ENCODE data around the gene SEM1. TPM values are rescaled to one million over a fixed set of nuclear protein-coding genes. Genes with fewer than 3 reads are reported as not detected.
"Not testable (repeated sequence)": the region's sequence is repeated elsewhere in the genome, so short reads cannot be mapped to it uniquely, and the experiment has no call there.

Gene SEM1
- total and polyA plus RNA-seq, 12 donors, result 41.4 to 176 (median 53.8) TPM

- no peak for TF ChIP-seq CTCF (IDR thresholded peaks at IDR 0.05)
- no peaks in the 10 kb centered on the region for H3K9me3 ChIP-seq
- WGBS, 2 donors, result 33 to 44% methylated on average over 4 of the region's 4 CpGs
- no peaks in the 10 kb centered on the region for H3K36me3 ChIP-seq
- DNase-seq (no peak), ATAC-seq (no peak)
- peaks cover 0 to 25% (median 7%) of the 10 kb centered on the region in 7 donors for H3K27me3 ChIP-seq
- H3K4me1 ChIP-seq, result no peaks in the 10 kb centered on the region
- no peak overlapping the region for H3K27ac ChIP-seq
- H3K4me3 ChIP-seq, result no peak overlapping the region
- intact Hi-C loops (cut with DNase I), result no loop called here
Observed at GRCh38 chr7:96723622-96724021, 14.0 kb upstream of the SEM1 start.

- intact Hi-C loops (cut with DNase I); DNase-seq: not testable (repeated sequence)
- 86 to 89% methylated on average over 2 of the region's 2 CpGs for WGBS, 2 donors
Observed at GRCh38 chr7:96722928-96723327, 13.3 kb upstream of the SEM1 start.

GRCh38 chr7:96720843-96721242 is 11.2 kb upstream of the SEM1 start:
- H3K4me1 ChIP-seq, result no peaks in the 10 kb centered on the region
- intact Hi-C loops (cut with DNase I), result no loop called here
- WGBS, 2 donors, result 42 to 45% methylated on average over 2 of the region's 2 CpGs
- no peak overlapping the region for H3K27ac ChIP-seq
- no peak overlapping the region for H3K4me3 ChIP-seq
- ATAC-seq (no peak), DNase-seq (no peak)
- peaks cover 0 to 48% (median 18%) of the 10 kb centered on the region in 7 donors for H3K27me3 ChIP-seq
- no peaks in the 10 kb centered on the region for H3K36me3 ChIP-seq
- no peak for TF ChIP-seq CTCF (IDR thresholded peaks at IDR 0.05)
- no peaks in the 10 kb centered on the region for H3K9me3 ChIP-seq

More at GRCh38 chr7:96722928-96723327, 13.3 kb upstream of the SEM1 start:
- H3K9me3 ChIP-seq, ATAC-seq, H3K4me3 ChIP-seq, H3K36me3 ChIP-seq, H3K27ac ChIP-seq, H3K4me1 ChIP-seq: not testable (repeated sequence)
- H3K27me3 ChIP-seq, result peaks cover 0 to 32% (median 11%) of the 10 kb centered on the region in 7 donors

- ATAC-seq (no peak), DNase-seq (no peak)
- Histone ChIP-seq H3K27ac (no peak overlapping the region), H3K4me1 (no peaks in the 10 kb centered on the region), H3K27me3 (peaks cover 0 to 48% (median 20%) of the 10 kb centered on the region in 7 donors), H3K36me3 (no peaks in the 10 kb centered on the region), H3K9me3 (no peaks in the 10 kb centered on the region), H3K4me3 (no peak overlapping the region)
- WGBS, 2 donors, result 26 to 32% methylated on average over 4 of the region's 4 CpGs
- no peak for TF ChIP-seq CTCF (IDR thresholded peaks at IDR 0.05)
- intact Hi-C loops (cut with DNase I), result no loop called here
Observed at GRCh38 chr7:96719164-96719563, 9.5 kb upstream of the SEM1 start.

GRCh38 chr7:96718107-96719003 is 8.7 kb upstream of the SEM1 start:
- no peaks in the 10 kb centered on the region for H3K36me3 ChIP-seq
- no peak for TF ChIP-seq CTCF (IDR thresholded peaks at IDR 0.05)
- no peaks in the 10 kb centered on the region for H3K4me1 ChIP-seq
- ATAC-seq, result no peak
- DNase-seq, result no peak
- H3K4me3 ChIP-seq, result no peak overlapping the region
- H3K27ac ChIP-seq, result no peak overlapping the region
- H3K27me3 ChIP-seq, result peaks cover 0 to 48% (median 20%) of the 10 kb centered on the region in 7 donors
- intact Hi-C loops (cut with DNase I), result no loop called here
- H3K9me3 ChIP-seq, result peaks cover 0 to 5% (median 0%) of the 10 kb centered on the region in 11 donors
- 61 to 66% methylated on average over 3 of the region's 3 CpGs for WGBS, 2 donors

Measured in heart right ventricle (tissue), 16 donors.